SJCRH30 (cell line): ENCODE measurements around the gene SLC16A5. TPM values are rescaled to one million over a fixed set of nuclear protein-coding genes. Genes with fewer than 3 reads are reported as not detected.
"Not testable (repeated sequence)": the region's sequence is repeated elsewhere in the genome, so short reads cannot be mapped to it uniquely, and the experiment has no call there.

Experiments used
- DNase-seq, 2 experiments: peaks; one replicate each; pipeline ENCODE4 v3.0.0-alpha.2; 2015 to 2020
- H3K27ac ChIP-seq: fragments of 250-450 bp; sonication (Bioruptor Pico); 2 replicates; pipeline ENCODE4 v1.5.1; 2020; ENCODE audit warnings: mild to moderate bottlenecking, moderate library complexity
- H3K27me3 ChIP-seq: fragments of 250-450 bp; sonication (Bioruptor Pico); 2 replicates; pipeline ENCODE4 v1.5.1; 2020; ENCODE audit warnings: mild to moderate bottlenecking, moderate library complexity
- H3K36me3 ChIP-seq: fragments of 250-450 bp; sonication (Bioruptor Pico); 2 replicates; pipeline ENCODE4 v1.5.1; 2020; ENCODE audit warnings: mild to moderate bottlenecking, moderate library complexity
- H3K4me1 ChIP-seq: fragments of 250-450 bp; sonication (Bioruptor Pico); 2 replicates; pipeline ENCODE4 v1.5.1; 2020; ENCODE audit warnings: mild to moderate bottlenecking, moderate library complexity
- H3K4me3 ChIP-seq: fragments of 250-450 bp; sonication (Bioruptor Pico); 2 replicates; pipeline ENCODE4 v1.5.1; 2020; ENCODE audit warnings: mild to moderate bottlenecking, moderate library complexity
- H3K9me3 ChIP-seq: fragments of 250-450 bp; sonication (Bioruptor Pico); replicated peaks from 2 replicates; pipeline ENCODE4 v1.5.1; 2020; ENCODE audit warnings: mild to moderate bottlenecking, moderate library complexity
- total RNA-seq: library from RNA; depleted of rRNA; stranded (reverse); fragments of >200 nt; shearing (Covaris generic); gene quantifications from 2 replicates; pipeline ENCODE4 v1.2.3, GENCODE V29; 2014; rRNA removed

SLC16A5 gene
- 0.04 TPM in 1 of 2 replicates, not detected in the other for total RNA-seq

DNA sequence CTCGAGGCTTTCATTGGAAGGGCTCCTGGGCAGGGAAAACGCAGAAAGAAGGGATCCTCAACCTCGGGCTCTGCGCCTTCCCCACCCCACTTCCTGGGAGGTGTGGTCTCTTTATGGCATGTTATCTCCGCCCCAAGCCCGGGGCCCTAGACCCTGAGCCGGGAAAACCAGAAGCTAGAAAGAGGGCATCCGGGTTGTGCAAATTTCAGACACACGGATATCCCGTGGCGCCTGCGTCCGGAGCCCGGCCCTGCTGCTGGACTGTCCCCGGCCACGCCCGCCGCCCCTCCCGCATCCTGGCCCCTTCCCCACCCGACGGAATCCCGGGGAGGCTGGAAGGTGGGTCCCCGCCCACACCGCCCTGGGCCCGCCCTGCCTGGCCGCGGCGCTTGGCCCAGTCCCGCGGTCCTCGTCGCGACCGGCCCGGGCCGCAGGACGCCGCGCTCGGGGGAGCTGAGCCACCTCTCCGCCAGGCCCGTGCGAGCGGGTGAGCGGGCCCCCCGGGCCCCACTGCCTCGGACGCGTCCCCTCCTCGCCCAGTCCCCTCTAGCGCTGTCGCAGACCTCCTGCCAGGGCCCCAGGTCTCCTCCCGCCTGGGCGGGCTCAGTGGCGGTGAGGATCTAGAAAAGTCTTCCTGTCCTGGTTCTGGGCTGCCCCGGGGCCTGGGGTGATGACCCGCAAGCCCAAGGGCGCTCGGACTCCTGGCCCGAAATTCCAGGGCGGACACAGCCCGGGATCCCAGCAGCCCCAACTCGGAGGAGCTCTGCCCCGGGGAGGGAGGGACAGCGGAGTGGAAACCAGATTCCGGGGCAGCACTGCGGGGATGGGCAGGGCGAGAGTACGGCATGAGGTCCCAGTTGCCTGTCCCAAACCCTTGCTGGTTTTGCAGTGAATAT, at the start of gene SLC16A5:
SLC16A5 (plus strand) TSS at position 397 of the 896 bp plus-strand sequence. CDS start 5,683 bp downstream, outside the sequence.
- Histone ChIP-seq H3K36me3 (no peaks in the 10 kb centered on the region), H3K27me3 (no peaks in the 10 kb centered on the region), H3K4me3 (no peak within 1 kb of the TSS), H3K27ac (no peak within 1 kb of the TSS), H3K4me1 (peaks cover 21% of the 10 kb centered on the region), H3K9me3 (no peaks in the 10 kb centered on the region)
- no peak for DNase-seq

DNA sequence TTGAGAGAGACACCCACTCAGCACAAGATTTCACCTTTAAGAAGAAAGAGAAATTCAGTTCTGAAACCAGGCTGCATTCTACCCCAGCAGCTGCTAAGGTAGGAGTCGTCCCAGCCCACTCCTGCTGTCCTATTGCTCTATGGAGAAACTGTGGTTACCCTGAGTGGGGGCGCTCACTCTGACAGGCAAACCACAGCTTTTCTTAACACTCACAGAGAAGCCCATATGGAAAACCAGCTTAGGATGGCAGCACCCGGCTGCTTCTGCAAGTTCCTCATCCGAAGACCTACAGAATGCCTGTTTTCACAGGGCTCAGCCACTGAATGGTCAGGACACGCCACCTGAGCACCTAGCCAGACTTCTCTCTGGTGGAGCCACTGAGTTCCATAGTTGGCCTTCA, 48.5 kb upstream of the SLC16A5 start:
- H3K4me3 ChIP-seq = no peak overlapping the region
- no peaks in the 10 kb centered on the region for H3K9me3 ChIP-seq
- no peak overlapping the region for H3K27ac ChIP-seq
- no peaks in the 10 kb centered on the region for H3K27me3 ChIP-seq
- H3K36me3 ChIP-seq = peaks cover 11% of the 10 kb centered on the region
- H3K4me1 ChIP-seq = no peaks in the 10 kb centered on the region
- no peak for DNase-seq

GRCh38 chr17:75041656-75042280, 46.0 kb upstream of the SLC16A5 start:
- peaks cover 11% of the 10 kb centered on the region for H3K36me3 ChIP-seq
- H3K27ac ChIP-seq = no peak overlapping the region
- no peaks in the 10 kb centered on the region for H3K9me3 ChIP-seq
- DNase-seq = no peak
- no peak overlapping the region for H3K4me3 ChIP-seq
- H3K4me1 ChIP-seq = no peaks in the 10 kb centered on the region
- H3K27me3 ChIP-seq = no peaks in the 10 kb centered on the region

DNA sequence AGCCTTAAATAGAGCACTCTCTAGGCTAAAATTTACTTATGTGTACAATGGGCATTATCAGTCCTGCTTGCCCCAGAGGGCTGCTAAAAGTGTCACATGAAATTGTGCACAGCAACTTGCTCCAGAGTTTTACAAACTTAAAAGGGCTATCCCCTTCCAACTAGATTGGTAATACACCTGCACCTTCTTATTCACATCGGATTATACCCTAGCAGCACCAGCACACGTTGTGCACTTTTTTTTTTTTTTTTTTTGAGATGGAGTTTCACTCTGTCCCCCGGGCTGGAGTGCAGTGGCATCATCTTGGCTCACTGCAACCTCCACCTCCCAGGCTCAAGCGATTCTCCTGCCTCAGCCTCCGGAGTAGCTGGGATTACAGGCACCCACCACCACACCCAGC, 44.0 kb upstream of the SLC16A5 start:
- not testable (repeated sequence) for DNase-seq, H3K27ac ChIP-seq, H3K9me3 ChIP-seq, H3K27me3 ChIP-seq, H3K4me3 ChIP-seq, H3K4me1 ChIP-seq
- H3K36me3 ChIP-seq = peaks cover 11% of the 10 kb centered on the region

- Histone ChIP-seq H3K4me3 (no peak overlapping the region), H3K27me3 (no peaks in the 10 kb centered on the region), H3K27ac (no peak overlapping the region), H3K4me1 (no peaks in the 10 kb centered on the region; the same call in 1 of the 2 replicates), H3K9me3 (no peaks in the 10 kb centered on the region), H3K36me3 (peaks cover 10% of the 10 kb centered on the region)
- no peak for DNase-seq
Observed at GRCh38 chr17:75044716-75045115, 43.0 kb upstream of the SLC16A5 start.

- not testable (repeated sequence) for H3K9me3 ChIP-seq, DNase-seq, H3K4me1 ChIP-seq, H3K27me3 ChIP-seq
- peak overlapping the region; percentile 94 for H3K4me3 ChIP-seq
- H3K27ac ChIP-seq = peak overlapping the region; percentile 56; the same call in 1 of the 2 replicates
- peaks cover 15% of the 10 kb centered on the region for H3K36me3 ChIP-seq
Observed at GRCh38 chr17:75045946-75046406, 41.8 kb upstream of the SLC16A5 start.

DNA sequence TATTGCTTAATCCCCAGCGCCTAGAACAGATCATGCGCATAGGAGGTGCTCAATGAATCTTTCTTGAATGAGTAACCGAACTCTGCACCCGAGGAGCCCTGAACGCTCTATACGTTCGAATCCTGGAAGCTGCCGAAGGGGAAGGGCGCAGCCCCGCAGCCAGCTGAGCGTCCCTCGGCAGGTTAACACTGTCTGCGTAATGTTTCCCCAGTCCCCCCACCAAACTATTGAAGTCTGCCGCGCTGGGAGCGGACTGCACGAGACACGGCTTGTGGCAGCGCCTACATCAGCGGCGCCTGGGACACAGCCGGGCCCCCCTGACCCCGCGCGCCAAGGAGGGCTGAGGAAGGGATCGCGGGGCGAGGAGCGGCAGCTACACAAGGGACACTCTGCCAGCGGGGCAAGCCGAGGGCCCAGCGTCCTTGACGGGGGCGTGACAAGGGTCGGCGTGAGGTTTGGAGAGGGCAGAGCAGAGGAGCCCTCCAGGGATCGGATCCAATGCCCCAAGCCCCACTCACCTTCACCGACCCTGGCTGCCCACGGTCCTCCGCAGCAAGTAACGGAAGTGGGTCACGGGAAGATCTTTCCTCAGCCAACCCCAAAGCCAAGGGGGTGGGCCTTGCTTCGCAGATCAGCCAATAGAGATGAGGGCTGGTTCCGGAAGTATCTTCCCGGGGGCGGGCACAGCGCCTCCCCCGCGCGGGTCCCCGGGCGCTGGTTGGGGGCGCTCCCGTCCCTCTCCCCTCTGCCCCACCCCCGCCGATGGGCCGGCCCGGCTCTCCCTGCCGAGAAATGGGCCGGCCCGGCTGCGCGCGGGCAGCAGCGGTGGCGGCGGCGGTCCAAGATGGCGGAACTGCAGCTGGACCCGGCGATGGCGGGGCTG, 41.1 kb upstream of the SLC16A5 start, which contains the start of the genes ATP5PD and KCTD2:
ATP5PD (minus strand) TSS at position 563 of the 883 bp plus-strand sequence. CDS start 4,319 bp downstream, outside the sequence.
KCTD2 (plus strand) TSS at position 819 of the 883 bp plus-strand sequence; CDS start at position 845, 26 bp downstream.
- Histone ChIP-seq H3K9me3 (no peaks in the 10 kb centered on the region), H3K27ac (peak within 1 kb of the TSS; percentile 56), H3K36me3 (peaks cover 17% of the 10 kb centered on the region), H3K4me1 (no peaks in the 10 kb centered on the region; the same call in 1 of the 2 replicates), H3K4me3 (peak within 1 kb of the TSS; percentile 94), H3K27me3 (no peaks in the 10 kb centered on the region)
- peak; percentile 98 to 99 for DNase-seq

DNA sequence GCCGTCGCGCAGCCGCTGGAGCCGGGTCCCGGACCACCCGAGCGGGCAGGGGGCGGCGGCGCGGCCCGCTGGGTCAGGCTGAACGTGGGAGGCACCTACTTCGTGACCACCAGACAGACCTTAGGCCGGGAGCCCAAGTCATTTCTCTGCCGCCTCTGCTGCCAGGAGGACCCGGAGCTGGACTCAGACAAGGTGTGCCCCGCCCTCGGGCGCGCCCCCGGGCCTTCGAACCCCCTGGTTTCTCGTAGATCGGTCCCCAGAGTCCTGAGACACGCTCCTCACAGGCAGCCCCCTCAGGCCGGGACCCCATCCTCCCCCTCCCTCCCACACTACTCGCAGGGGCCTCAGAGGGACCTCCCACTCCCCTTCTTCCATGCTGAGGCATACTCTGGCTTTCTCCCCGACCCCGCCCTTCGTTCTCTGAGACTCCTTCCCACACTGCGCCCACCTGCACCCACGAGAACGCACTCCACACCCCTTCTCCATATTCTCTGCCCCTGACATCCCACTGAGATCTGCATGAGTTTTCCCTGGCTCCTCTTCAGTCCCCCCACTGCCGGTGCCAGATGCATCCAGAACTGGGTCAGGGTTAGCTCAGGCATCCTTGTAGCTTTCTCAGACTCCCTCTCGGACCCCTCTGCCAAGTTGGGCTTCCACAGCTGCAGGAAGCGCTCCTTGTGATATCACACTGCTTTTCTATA, 40.2 kb upstream of the SLC16A5 start:
- Histone ChIP-seq H3K27me3 (no peaks in the 10 kb centered on the region), H3K4me1 (no peaks in the 10 kb centered on the region; the same call in 1 of the 2 replicates), H3K36me3 (peaks cover 23% of the 10 kb centered on the region), H3K9me3 (no peaks in the 10 kb centered on the region), H3K4me3 (peak overlapping the region; percentile 94), H3K27ac (peak overlapping the region; percentile 33; the same call in 1 of the 2 replicates)
- DNase-seq = peak; percentile 49 to 50

DNA sequence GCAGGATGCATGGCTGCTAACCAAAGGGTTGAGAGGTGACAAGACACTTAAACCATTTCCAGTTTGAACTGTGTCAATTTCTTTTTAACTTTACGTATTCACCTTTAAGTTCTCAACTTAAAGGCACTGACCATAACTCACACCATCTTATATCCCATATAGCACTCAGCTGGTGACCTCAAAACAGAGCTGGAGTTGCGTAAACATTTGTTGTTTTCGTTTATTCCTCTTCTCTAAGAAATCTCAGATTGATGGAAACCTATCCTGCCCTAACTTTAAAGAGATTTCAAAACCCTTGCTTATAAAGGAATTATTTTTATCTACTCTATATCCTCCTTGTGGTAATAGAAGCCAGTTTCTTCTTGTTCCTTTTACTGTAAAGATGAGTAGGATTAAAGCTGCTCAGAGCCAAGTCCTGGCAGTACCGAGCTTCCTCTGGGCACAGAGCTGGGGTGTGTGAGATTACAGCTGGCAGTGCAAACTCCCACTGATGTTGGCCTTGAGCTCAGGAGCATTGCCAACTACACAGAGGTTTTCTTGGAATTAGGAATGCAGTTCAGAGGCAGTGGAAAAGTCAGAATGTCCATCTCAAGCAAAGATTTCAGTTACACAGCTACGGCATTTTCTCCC, 39.4 kb upstream of the SLC16A5 start:
- H3K36me3 ChIP-seq = peaks cover 31% of the 10 kb centered on the region
- H3K4me3 ChIP-seq = peak overlapping the region; percentile 94
- no peaks in the 10 kb centered on the region for H3K27me3 ChIP-seq
- no peak overlapping the region for H3K27ac ChIP-seq
- no peaks in the 10 kb centered on the region; the same call in 1 of the 2 replicates for H3K4me1 ChIP-seq
- no peak for DNase-seq
- no peaks in the 10 kb centered on the region for H3K9me3 ChIP-seq

DNA sequence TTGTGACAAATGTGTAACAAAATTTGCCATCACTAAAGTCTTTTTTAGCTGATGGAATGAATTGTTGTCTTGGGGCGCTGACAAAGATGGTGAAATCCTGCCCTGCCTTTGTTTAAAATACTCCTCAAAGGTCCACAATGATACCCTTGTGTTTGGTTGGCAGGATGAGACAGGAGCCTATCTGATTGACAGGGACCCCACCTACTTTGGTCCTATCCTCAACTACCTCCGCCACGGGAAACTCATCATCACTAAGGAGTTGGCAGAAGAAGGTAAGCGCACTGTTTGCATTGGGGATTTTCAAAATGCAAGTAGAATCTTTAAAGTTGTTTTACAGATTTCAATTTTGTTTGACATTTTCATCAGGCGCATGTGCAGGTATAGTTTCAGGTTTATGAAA, 38.7 kb upstream of the SLC16A5 start:
- Histone ChIP-seq H3K4me1 (no peaks in the 10 kb centered on the region; the same call in 1 of the 2 replicates), H3K27me3 (no peaks in the 10 kb centered on the region), H3K27ac (no peak overlapping the region), H3K9me3 (no peaks in the 10 kb centered on the region), H3K4me3 (no peak overlapping the region), H3K36me3 (peaks cover 36% of the 10 kb centered on the region)
- no peak for DNase-seq

DNA sequence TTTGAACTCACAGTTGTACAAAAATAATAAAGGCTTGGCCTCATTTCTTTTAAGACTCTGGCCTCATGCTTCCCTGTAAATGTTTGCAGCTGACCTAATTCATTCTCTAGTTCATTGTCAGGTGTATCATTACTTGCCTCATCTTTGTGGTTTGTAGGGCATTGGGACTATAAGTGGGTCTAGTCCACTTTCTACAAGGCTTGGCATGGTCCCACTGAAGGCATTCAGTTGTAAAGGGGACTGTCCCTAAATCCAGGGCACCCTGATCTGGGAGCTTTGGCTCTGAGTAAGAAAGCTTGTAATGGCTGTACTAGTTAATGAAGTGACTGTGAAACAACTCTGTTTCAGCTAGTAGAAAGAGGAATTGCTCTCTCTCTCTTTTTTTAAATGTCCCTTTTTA, 38.0 kb upstream of the SLC16A5 start:
- Histone ChIP-seq H3K27ac (no peak overlapping the region), H3K27me3 (no peaks in the 10 kb centered on the region), H3K9me3 (no peaks in the 10 kb centered on the region), H3K4me3 (no peak overlapping the region), H3K36me3 (peaks cover 43% of the 10 kb centered on the region), H3K4me1 (no peaks in the 10 kb centered on the region; the same call in 1 of the 2 replicates)
- DNase-seq = no peak

DNA sequence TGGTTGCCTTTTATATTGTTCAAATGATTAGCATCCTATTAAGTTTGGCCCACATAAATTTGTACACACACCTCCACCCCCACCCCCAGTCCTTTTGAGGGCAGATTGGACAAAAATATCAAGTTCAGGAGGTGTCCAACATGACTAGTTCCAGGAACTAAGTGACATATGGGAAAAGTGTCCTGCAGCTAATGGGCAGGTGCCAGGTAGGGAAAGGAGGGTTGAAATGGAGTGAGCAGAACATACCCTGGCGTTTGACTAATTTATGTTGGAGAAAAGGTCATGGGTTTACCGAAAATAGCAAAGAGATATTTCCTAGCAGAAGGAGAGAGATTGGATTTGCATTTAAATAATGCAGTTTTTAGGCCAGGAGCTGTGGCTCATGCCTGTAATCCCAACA, 35.8 kb upstream of the SLC16A5 start:
- peaks cover 58% of the 10 kb centered on the region for H3K36me3 ChIP-seq
- no peaks in the 10 kb centered on the region; the same call in 1 of the 2 replicates for H3K4me1 ChIP-seq
- no peaks in the 10 kb centered on the region for H3K27me3 ChIP-seq
- DNase-seq = no peak
- H3K27ac ChIP-seq = no peak overlapping the region
- H3K9me3 ChIP-seq = no peaks in the 10 kb centered on the region
- H3K4me3 ChIP-seq = no peak overlapping the region
